Breast epithelium (tissue), 4 donors: ENCODE results near the gene HIGD1A. TPM values are rescaled to one million over a fixed set of nuclear protein-coding genes. Genes with fewer than 3 reads are reported as not detected.

Source experiments
- DNase-seq, 2 donors: peaks; one replicate each; pipeline ENCODE4 v3.0.0-alpha.2; 2019; ENCODE audit warnings: low spot score in 2 of 2
- H3K27ac ChIP-seq, 2 donors: fragments of 200-600 bp; sonication (generic) in 1 of 2; one replicate each; pipeline ENCODE4 v1.5.1; 2016 to 2019; ENCODE audit warnings: mild to moderate bottlenecking in 1 of 2
- H3K27me3 ChIP-seq, 2 donors: fragments of 200-600 bp; sonication (generic) in 1 of 2; one replicate each; pipeline versions ENCODE4 v1.5.1 to v1.6.0; 2017 to 2019; ENCODE audit warnings: control low read depth in 1 of 2, mild to moderate bottlenecking in 1 of 2
- H3K36me3 ChIP-seq: fragments of 200-600 bp; one replicate; pipeline ENCODE4 v1.5.1; 2019
- H3K4me1 ChIP-seq, 2 donors: fragments of 200-600 bp; sonication (generic); one replicate each; pipeline ENCODE4 v1.5.1; 2016 to 2019; ENCODE audit warnings: control low read depth in 1 of 2
- H3K4me3 ChIP-seq, 3 donors: fragments of 200-600 bp; sonication (generic); 1 replicate in 2 of 3; 2 replicates in 1 of 3; pipeline ENCODE4 v1.5.1; 2016 to 2019; ENCODE audit warnings: mild to moderate bottlenecking in 3 of 3, moderate library complexity in 2 of 3
- H3K9me3 ChIP-seq, 2 donors: fragments of 200-600 bp; sonication (generic) in 1 of 2; one replicate each; pipeline ENCODE4 v1.5.1; 2016 to 2019; ENCODE audit warnings: control low read depth in 1 of 2
- POLR2A ChIP-seq: fragments of 450-650 bp; IDR thresholded peaks from one replicate; pipeline ENCODE4 v1.6.1; 2016; ENCODE audit warnings: antibody characterized with exemption, mild to moderate bottlenecking, moderate library complexity
- POLR2AphosphoS5 ChIP-seq, 3 donors: sonication (generic); formaldehyde crosslinking; IDR thresholded peaks; one replicate each; pipeline ENCODE4 v1.6.1; 2017; ENCODE audit warnings: antibody characterized with exemption in 3 of 3
- intact Hi-C: fragments of 100-400 bp; cut with DNase I; formaldehyde crosslinking; loops from one replicate; pipeline ENCODE4 v1.15.1; 2023; ENCODE audit warnings: low total_unique reads
- total RNA-seq, 3 donors: library from RNA; depleted of rRNA; stranded (reverse); fragments of >200 nt; gene quantifications; one replicate each; pipeline ENCODE4 v1.1.0, GENCODE V29; 2016
- TF ChIP-seq, protein P1 (sequence below), 3 donors: fragments of 450-650 bp; IDR thresholded peaks; one replicate each; pipeline ENCODE4 v1.5.1; 2016 to 2017; ENCODE audit warnings: antibody characterized with exemption in 3 of 3, mild to moderate bottlenecking in 3 of 3, moderate library complexity in 3 of 3

The HIGD1A gene
- total RNA-seq, 3 donors from 2014 or later: 131 to 185 (median 148) TPM

DNA sequence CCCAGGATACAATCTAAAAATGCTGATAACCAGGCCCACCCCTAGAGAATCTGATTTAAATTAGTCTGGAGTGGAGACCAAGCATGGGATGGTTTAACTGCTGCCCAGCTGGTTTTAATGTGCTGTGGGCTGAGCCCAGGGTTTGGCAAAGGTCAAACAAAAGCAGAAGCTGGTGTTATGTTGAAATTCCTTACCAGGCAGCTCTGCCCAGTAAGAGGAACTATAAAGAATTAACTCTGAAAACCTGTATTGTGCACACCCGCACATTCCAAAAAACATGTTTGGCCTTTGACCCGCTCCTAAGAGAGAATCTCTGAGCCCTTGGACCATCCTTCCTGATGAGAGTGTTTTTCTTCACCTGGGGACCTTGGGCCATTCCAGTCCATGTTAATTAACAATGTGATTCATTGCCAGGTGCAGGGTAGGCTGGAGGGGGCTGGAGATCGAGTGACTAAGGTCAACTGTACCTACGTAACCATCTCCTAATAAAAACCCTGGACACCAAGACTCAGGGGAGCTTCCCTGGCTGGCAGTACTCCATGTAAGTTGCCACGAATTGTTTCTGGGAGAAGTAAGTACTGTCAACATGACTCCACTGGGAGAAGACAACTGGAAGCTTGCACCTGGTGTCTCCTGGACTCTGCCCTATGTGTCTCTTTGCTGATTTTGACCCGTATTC is 42.1 kb downstream of the HIGD1A start:
- no peak for DNase-seq
- H3K4me1 ChIP-seq: no peaks in the 10 kb centered on the region
- H3K27ac ChIP-seq: peak overlapping the region in 1 of 2 donors; percentile 68
- intact Hi-C loops: no loop called here
- H3K36me3 ChIP-seq: no peaks in the 10 kb centered on the region
- no peak overlapping the region for H3K4me3 ChIP-seq
- TF ChIP-seq POLR2AphosphoS5 (IDR thresholded peaks at IDR 0.05) (no peak), POLR2A (no peak)
- H3K27me3 ChIP-seq: no peaks in the 10 kb centered on the region
- no peaks in the 10 kb centered on the region for H3K9me3 ChIP-seq

DNA sequence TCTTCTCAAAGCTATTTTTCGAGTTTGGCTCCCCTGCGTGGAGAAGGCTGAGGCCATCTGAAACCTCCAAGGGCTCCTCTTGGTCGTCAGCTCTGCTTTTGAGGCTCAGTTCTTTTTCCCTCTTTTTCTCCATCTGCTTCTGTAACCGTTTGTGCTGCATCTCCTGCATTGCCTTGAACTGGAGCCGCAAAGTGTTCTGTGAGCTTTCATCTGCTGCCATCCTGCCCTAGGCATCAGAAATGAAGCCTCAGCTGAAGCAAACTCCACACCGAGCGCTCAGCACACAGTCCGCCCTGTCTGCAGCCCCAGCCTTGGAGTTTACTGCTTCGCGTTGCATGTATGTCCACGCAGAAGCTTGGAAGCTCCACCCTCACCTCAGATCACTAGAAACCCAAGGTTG is 46.2 kb downstream of the HIGD1A start:
- Histone ChIP-seq H3K9me3 (no peaks in the 10 kb centered on the region), H3K27ac (no peak overlapping the region), H3K27me3 (no peaks in the 10 kb centered on the region), H3K4me3 (no peak overlapping the region), H3K4me1 (no peaks in the 10 kb centered on the region), H3K36me3 (no peaks in the 10 kb centered on the region)
- DNase-seq: no peak
- intact Hi-C loops: no loop called here
- TF ChIP-seq, protein P1, sequence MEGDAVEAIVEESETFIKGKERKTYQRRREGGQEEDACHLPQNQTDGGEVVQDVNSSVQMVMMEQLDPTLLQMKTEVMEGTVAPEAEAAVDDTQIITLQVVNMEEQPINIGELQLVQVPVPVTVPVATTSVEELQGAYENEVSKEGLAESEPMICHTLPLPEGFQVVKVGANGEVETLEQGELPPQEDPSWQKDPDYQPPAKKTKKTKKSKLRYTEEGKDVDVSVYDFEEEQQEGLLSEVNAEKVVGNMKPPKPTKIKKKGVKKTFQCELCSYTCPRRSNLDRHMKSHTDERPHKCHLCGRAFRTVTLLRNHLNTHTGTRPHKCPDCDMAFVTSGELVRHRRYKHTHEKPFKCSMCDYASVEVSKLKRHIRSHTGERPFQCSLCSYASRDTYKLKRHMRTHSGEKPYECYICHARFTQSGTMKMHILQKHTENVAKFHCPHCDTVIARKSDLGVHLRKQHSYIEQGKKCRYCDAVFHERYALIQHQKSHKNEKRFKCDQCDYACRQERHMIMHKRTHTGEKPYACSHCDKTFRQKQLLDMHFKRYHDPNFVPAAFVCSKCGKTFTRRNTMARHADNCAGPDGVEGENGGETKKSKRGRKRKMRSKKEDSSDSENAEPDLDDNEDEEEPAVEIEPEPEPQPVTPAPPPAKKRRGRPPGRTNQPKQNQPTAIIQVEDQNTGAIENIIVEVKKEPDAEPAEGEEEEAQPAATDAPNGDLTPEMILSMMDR (IDR thresholded peaks at IDR 0.05): no peak
- no peak for TF ChIP-seq POLR2A
- no peak for TF ChIP-seq POLR2AphosphoS5 (IDR thresholded peaks at IDR 0.05)

- Histone ChIP-seq H3K27ac (no peak overlapping the region), H3K4me3 (no peak overlapping the region), H3K4me1 (no peaks in the 10 kb centered on the region), H3K27me3 (no peaks in the 10 kb centered on the region), H3K9me3 (no peaks in the 10 kb centered on the region), H3K36me3 (no peaks in the 10 kb centered on the region)
- no peak for DNase-seq
- no peak for TF ChIP-seq POLR2AphosphoS5 (IDR thresholded peaks at IDR 0.05)
- intact Hi-C loops: no loop called here
Measured at GRCh38 chr3:42756681-42757213, 47.5 kb downstream of the HIGD1A start.

- Histone ChIP-seq H3K4me1 (no peaks in the 10 kb centered on the region), H3K9me3 (no peaks in the 10 kb centered on the region), H3K27ac (no peak overlapping the region), H3K36me3 (no peaks in the 10 kb centered on the region), H3K27me3 (no peaks in the 10 kb centered on the region), H3K4me3 (no peak overlapping the region)
- TF ChIP-seq, protein P1 (IDR thresholded peaks at IDR 0.05): no peak
- TF ChIP-seq POLR2A: no peak
- TF ChIP-seq POLR2AphosphoS5 (IDR thresholded peaks at IDR 0.05): no peak
- no peak for DNase-seq
- intact Hi-C loops: no loop called here
Measured at GRCh38 chr3:42755681-42756578, 48.4 kb downstream of the HIGD1A start.

DNA sequence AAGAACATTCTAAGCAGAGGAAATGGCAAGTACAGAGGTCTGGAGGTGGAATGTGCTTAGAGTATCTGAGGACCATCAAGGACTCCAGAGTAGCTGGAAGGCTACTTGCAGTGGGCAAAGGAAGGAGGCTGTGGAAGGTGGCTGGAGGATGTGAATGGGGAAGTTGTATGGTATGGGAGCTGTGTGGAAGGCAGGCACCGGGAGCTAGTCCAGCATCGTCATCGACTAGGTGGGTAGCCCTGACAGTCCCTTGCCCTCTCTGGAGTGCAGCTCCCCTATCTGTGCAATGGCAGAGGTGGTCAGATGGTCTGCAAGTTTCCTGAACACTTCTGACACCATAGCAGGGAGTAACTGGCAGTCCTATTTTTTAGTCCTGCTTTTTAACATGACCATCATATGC is 50.5 kb downstream of the HIGD1A start:
- Histone ChIP-seq H3K9me3 (no peaks in the 10 kb centered on the region), H3K36me3 (no peaks in the 10 kb centered on the region), H3K27ac (no peak overlapping the region), H3K4me1 (no peaks in the 10 kb centered on the region), H3K4me3 (no peak overlapping the region), H3K27me3 (no peaks in the 10 kb centered on the region)
- TF ChIP-seq POLR2A (no peak), POLR2AphosphoS5 (IDR thresholded peaks at IDR 0.05) (no peak)
- no peak for DNase-seq
- intact Hi-C loops: loop anchor here (5.0 kb wide), 1 partner anchor 1384 kb away; no protein-coding TSS in a partner anchor

DNA sequence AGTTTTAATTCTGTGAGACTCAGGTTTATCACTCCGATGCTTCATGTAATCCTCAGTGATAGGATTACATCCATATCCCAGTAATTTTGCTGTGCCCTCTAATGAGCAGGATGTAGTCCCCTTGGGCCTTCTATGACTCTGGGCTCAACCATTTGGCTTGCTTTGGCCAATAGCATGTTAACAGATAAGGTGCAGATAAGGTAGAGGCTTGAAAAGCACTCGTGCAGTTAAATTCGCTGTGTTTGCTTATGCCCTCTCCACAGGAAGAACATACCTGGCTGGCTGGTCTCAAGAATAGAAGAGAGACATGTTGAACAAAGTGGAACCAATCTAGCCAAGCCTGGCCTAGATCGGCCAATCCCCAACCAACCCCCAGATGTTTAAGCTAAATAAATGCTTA is 51.3 kb downstream of the HIGD1A start:
- TF ChIP-seq, protein P1 (IDR thresholded peaks at IDR 0.05): no peak
- TF ChIP-seq POLR2AphosphoS5 (IDR thresholded peaks at IDR 0.05): no peak
- TF ChIP-seq POLR2A: no peak
- H3K36me3 ChIP-seq: no peaks in the 10 kb centered on the region
- no peak overlapping the region for H3K4me3 ChIP-seq
- H3K9me3 ChIP-seq: no peaks in the 10 kb centered on the region
- no peak for DNase-seq
- H3K27ac ChIP-seq: no peak overlapping the region
- no peaks in the 10 kb centered on the region for H3K27me3 ChIP-seq
- no peaks in the 10 kb centered on the region for H3K4me1 ChIP-seq
- intact Hi-C loops: loop anchor here (5.0 kb wide), 1 partner anchor 1384 kb away; no protein-coding TSS in a partner anchor
